HEK293T (cell line): Measurements from ENCODE around the gene COBLL1.

Experiments
- CTCF ChIA-PET: fragments of 350-600 bp; formaldehyde crosslinking; extraction: SDS; loops from one replicate; lab custom pipeline; 2021; ENCODE audit warnings: antibody characterized with exemption, inconsistent platforms; lab: Yijun Ruan, JAX
- POLR2A ChIA-PET: fragments of 350-600 bp; formaldehyde crosslinking; extraction: SDS; loops from one replicate; lab custom pipeline; 2020; ENCODE audit warnings: antibody characterized with exemption, inconsistent platforms; lab: Yijun Ruan, JAX
- DNase-seq: peaks from one replicate; pipeline ENCODE4 v3.0.0; 2012; ENCODE audit warnings: mixed read lengths; ENCODE audit errors: extremely low spot score
- ARNT ChIP-seq: fragments of 450-650 bp; IDR thresholded peaks from 2 replicates; pipeline ENCODE4 v1.6.1; 2017; ENCODE audit warnings: mild to moderate bottlenecking
- BHLHE40 ChIP-seq: fragments of 450-650 bp; IDR thresholded peaks from 2 replicates; pipeline ENCODE4 v1.6.1; 2016; ENCODE audit warnings: mild to moderate bottlenecking, moderate library complexity, borderline replicate concordance
- CTBP1 ChIP-seq: fragments of 450-650 bp; IDR thresholded peaks from 2 replicates; pipeline ENCODE4 v1.6.1; 2016; ENCODE audit warnings: borderline replicate concordance
- ELF4 ChIP-seq: fragments of 450-650 bp; IDR thresholded peaks from 2 replicates; pipeline ENCODE4 v1.6.1; 2017; ENCODE audit warnings: antibody characterized with exemption
- FOXA1 ChIP-seq: fragments of 450-650 bp; IDR thresholded peaks from 2 replicates; pipeline ENCODE4 v1.6.1; 2016; ENCODE audit warnings: mild to moderate bottlenecking
- FOXK2 ChIP-seq: fragments of 450-650 bp; IDR thresholded peaks from 2 replicates; pipeline ENCODE4 v1.6.1; 2016; ENCODE audit warnings: mild to moderate bottlenecking
- FOXM1 ChIP-seq: fragments of 450-650 bp; IDR thresholded peaks from 2 replicates; pipeline ENCODE4 v1.6.1; 2017; ENCODE audit warnings: mild to moderate bottlenecking, borderline replicate concordance
- HDGF ChIP-seq: fragments of 450-650 bp; IDR thresholded peaks from 2 replicates; pipeline ENCODE4 v1.6.1; 2017; ENCODE audit warnings: antibody characterized with exemption, borderline replicate concordance
- L3MBTL2 ChIP-seq: fragments of 450-650 bp; conservative IDR thresholded peaks from 2 replicates; pipeline ENCODE4 v1.6.1; 2016; ENCODE audit warnings: mild to moderate bottlenecking
- LEF1 ChIP-seq: fragments of 450-650 bp; IDR thresholded peaks from 2 replicates; pipeline ENCODE4 v1.6.1; 2017; ENCODE audit warnings: mild to moderate bottlenecking, borderline replicate concordance
- NFRKB ChIP-seq: fragments of 450-650 bp; IDR thresholded peaks from 2 replicates; pipeline ENCODE4 v1.6.1; 2016; ENCODE audit warnings: mild to moderate bottlenecking, moderate library complexity
- SP1 ChIP-seq: fragments of 450-650 bp; IDR thresholded peaks from 2 replicates; pipeline ENCODE4 v1.6.1; 2017
- SUZ12 ChIP-seq: fragments of 450-650 bp; IDR thresholded peaks from 2 replicates; pipeline ENCODE4 v1.6.1; 2016; ENCODE audit warnings: mild to moderate bottlenecking
- TARDBP ChIP-seq: fragments of 450-650 bp; IDR thresholded peaks from 2 replicates; pipeline ENCODE4 v1.6.1; 2016
- ZNF384 ChIP-seq: fragments of 450-650 bp; IDR thresholded peaks from 2 replicates; pipeline ENCODE4 v1.6.1; 2016
- TF ChIP-seq, protein P1 (sequence below): fragments of 450-650 bp; IDR thresholded peaks from 2 replicates; pipeline ENCODE4 v1.6.1; 2016

COBLL1 gene

DNA sequence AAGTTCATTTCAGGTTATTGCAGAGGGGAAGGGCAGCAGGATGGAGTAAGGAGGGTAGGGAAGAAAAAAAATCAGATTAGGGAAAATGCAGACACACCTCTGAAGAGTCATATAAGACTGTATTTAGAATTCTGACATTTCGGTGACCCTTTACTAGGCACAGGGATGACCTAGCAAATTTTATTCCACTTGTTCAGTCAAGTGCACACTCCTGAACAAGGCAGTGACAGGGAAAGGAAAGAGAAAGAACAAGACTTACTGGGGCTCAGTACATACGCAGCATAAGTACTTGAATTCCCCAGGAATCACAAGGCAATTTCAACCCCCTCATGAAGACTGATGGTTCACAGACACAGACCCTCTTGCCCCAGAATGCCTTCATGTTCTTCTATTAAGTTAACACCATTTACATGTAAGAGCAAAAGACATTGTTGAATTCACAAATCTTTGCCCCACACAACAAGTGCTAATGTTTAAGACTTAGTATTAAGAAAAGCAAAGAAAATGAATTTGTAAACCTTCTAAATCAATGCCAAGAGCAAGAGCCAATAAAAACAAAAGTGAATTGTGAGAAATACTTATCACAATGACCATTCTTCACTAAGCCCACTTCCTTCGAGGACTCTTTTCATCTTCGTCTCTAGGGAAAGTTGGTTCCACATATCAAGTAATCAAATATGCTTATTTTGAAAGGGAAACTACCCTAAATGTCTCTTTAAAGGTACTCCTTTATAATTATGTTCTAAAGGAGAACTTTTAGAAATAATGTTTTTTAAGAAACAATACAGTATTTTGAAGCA is 47.0 kb downstream of the COBLL1 start:
- DNase-seq = no peak
- TF ChIP-seq SUZ12 (no peak), L3MBTL2 (no peak), NFRKB (no peak), ZNF384 (no peak), HDGF (no peak), LEF1 (no peak), FOXA1 (no peak), SP1 (no peak), ELF4 (no peak), CTBP1 (no peak), TARDBP (no peak), FOXK2 (no peak), ARNT (no peak), BHLHE40 (no peak), FOXM1 (no peak)
- TF ChIP-seq, protein P1, sequence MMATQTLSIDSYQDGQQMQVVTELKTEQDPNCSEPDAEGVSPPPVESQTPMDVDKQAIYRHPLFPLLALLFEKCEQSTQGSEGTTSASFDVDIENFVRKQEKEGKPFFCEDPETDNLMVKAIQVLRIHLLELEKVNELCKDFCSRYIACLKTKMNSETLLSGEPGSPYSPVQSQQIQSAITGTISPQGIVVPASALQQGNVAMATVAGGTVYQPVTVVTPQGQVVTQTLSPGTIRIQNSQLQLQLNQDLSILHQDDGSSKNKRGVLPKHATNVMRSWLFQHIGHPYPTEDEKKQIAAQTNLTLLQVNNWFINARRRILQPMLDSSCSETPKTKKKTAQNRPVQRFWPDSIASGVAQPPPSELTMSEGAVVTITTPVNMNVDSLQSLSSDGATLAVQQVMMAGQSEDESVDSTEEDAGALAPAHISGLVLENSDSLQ = no peak
- ChIA-PET POLR2A (no interaction called here), CTCF (no interaction called here)

DNA sequence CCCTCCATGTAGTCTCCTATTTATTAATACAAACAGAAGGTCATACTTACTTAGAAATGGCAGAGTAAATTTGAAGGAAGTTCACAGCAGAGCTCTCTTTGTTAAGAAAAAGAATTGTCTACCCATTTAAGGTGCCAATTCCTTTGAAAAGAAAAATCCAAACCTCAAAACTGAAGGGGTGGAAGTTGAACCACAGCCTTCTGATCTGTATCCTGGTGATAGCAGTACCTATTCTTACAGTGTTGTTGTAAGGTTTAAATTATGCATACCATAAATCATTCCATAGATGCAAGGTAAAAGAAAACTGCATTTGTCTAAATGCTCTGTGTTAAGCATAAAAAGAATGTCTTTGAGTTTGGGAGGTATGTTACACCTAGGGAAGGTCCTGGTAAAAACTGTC is 47.6 kb downstream of the COBLL1 start:
- ChIA-PET POLR2A (no interaction called here), CTCF (no interaction called here)
- TF ChIP-seq NFRKB (no peak), HDGF (no peak), L3MBTL2 (no peak)
- no peak for DNase-seq

DNA sequence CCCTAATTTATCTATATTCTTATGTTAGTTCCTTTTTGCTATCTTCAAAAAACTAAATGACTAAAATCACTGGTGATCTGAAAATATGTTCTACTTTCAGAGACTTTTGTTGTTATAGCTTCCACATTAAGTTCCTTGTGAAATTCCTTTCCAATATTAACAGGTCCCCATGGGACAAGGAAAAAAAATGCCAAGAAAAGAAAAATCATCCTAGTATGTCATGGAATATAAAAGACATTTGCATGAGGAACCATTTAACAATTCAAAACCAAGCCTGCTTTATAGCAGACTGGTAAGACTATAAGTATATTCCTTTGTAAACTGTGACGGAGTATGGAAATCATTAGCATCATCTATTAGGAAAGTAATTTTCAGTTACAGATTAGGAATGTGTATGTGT is 48.1 kb downstream of the COBLL1 start:
- TF ChIP-seq BHLHE40 = no peak
- TF ChIP-seq FOXM1 = no peak
- TF ChIP-seq, protein P1 = no peak
- no peak for TF ChIP-seq ELF4
- no peak for TF ChIP-seq SUZ12
- TF ChIP-seq SP1 = no peak
- no peak for TF ChIP-seq LEF1
- no peak for TF ChIP-seq CTBP1
- TF ChIP-seq FOXK2 = no peak
- TF ChIP-seq ZNF384 = no peak
- TF ChIP-seq NFRKB = no peak
- no peak for TF ChIP-seq FOXA1
- no peak for TF ChIP-seq ARNT
- no peak for TF ChIP-seq TARDBP
- no peak for TF ChIP-seq HDGF
- no peak for TF ChIP-seq L3MBTL2
- ChIA-PET CTCF (no interaction called here), POLR2A (no interaction called here)
- no peak for DNase-seq

DNA sequence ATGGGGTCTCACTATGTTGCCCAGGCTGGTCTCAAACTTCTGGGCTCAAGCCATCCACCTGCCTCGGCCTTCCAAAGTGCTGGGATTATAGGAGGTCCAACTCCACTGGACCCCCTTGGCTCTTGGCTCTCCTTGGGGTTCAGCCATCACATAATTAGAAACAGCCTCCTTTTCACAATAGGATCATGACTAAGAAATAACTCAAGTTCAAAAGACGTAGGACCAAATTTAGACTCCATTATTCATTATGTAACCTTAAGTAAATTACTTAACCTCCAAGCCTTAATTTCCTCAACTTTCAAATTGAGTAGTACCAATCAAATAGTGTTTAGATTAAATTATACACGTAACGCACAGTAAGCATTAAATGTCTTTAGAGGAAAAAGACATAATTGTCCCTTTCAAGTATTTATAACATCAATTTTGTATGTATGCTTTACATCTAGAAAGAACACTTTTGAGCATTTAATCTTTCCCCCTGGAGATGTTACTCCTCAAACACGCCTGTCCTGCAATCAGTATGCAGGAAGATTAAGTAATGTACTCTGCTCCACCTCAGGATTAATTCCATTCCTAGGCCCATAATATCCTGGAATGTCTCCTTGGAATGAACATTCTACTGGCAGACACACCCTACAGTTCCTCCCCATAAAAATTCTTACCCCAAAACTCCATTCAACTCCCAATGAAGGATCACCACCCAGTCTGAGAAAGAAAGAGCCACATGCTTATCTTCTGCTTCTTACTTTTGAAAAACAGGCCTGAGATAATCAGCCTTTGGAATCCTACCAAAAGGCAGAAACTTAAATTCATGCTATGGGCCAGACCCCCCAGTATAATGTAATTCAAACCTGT is 49.1 kb downstream of the COBLL1 start:
- no peak for DNase-seq
- TF ChIP-seq FOXK2 = no peak
- TF ChIP-seq L3MBTL2 = no peak
- TF ChIP-seq FOXA1 = no peak
- no peak for TF ChIP-seq SP1
- no peak for TF ChIP-seq TARDBP
- no peak for TF ChIP-seq ARNT
- TF ChIP-seq ELF4 = no peak
- TF ChIP-seq, protein P1 = no peak
- TF ChIP-seq CTBP1 = no peak
- no peak for TF ChIP-seq BHLHE40
- TF ChIP-seq SUZ12 = no peak
- TF ChIP-seq FOXM1 = no peak
- TF ChIP-seq LEF1 = no peak
- no peak for TF ChIP-seq NFRKB
- TF ChIP-seq ZNF384 = no peak
- no peak for TF ChIP-seq HDGF
- CTCF ChIA-PET = no interaction called here
- POLR2A ChIA-PET = no interaction called here

DNA sequence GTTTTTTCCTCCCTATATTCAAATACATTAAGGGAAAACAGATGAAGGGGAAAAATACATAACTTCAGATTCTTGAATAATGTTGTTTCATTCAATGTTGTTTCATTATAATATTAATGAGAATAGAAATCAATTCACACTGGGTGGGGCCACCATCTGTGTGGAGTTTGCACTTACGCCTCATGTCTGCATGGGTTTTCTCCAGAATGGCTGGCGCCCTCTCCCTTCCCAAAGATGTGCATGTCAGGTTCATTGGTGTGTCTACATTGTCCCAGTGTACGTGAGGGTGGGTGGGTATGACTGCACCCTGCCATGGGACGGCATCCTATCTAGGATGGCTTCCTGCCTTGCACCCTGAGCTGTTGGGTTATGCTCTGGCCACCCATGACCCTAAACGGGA is 51.7 kb downstream of the COBLL1 start:
- TF ChIP-seq FOXA1 (no peak), FOXM1 (no peak), ARNT (no peak), CTBP1 (no peak), ELF4 (no peak), BHLHE40 (no peak), LEF1 (no peak), SP1 (no peak), SUZ12 (no peak), NFRKB (no peak), ZNF384 (no peak), TARDBP (no peak), FOXK2 (no peak), HDGF (no peak), L3MBTL2 (no peak)
- TF ChIP-seq, protein P1 = no peak
- DNase-seq = no peak
- ChIA-PET POLR2A (no interaction called here), CTCF (no interaction called here)
